Spinal cord (tissue), 10 donors: ENCODE measurements around the gene DICER1. TPM values are rescaled to one million over a fixed set of nuclear protein-coding genes. Genes with fewer than 3 reads are reported as not detected.

ENCODE experiments used
- DNase-seq, 6 donors: peaks; one replicate each; pipeline versions ENCODE4 v3.0.0 to v3.0.0-alpha.2; 2013 to 2015; ENCODE audit warnings: low spot score in 6 of 6, low read depth in 4 of 6
- H3K27ac ChIP-seq: one replicate; pipeline ENCODE4 v1.5.1; 2013; ENCODE audit warnings: low read depth, low read length, control low read depth
- H3K27me3 ChIP-seq: one replicate; pipeline ENCODE4 v1.6.1; 2013; ENCODE audit warnings: low read length; ENCODE audit not compliant: control insufficient read depth, insufficient read depth
- H3K36me3 ChIP-seq: one replicate; pipeline ENCODE4 v1.6.1; 2013; ENCODE audit warnings: low read length; ENCODE audit not compliant: control insufficient read depth, insufficient read depth
- H3K4me1 ChIP-seq: one replicate; pipeline ENCODE4 v1.6.1; 2013; ENCODE audit warnings: low read length; ENCODE audit not compliant: control insufficient read depth, insufficient read depth
- H3K4me3 ChIP-seq: one replicate; pipeline ENCODE4 v1.5.1; 2013; ENCODE audit warnings: low read depth, low read length, control low read depth
- H3K9me3 ChIP-seq: one replicate; pipeline ENCODE4 v1.6.1; 2013; ENCODE audit warnings: low read length; ENCODE audit not compliant: control insufficient read depth, insufficient read depth
- WGBS: methylation state at CpG from one replicate; pipeline ENCODE4 v1.1.5; 2013; ENCODE audit warnings: missing lambda C conversion rate; ENCODE audit not compliant: insufficient coverage; 5-methylcytosine and 5-hydroxymethylcytosine counted together
- polyA plus RNA-seq, 2 donors: library from polyadenylated mRNA; unstranded; fragments of 120-200 nt; gene quantifications; one replicate each; pipeline ENCODE4 v1.2.1, GENCODE V29; 2013; ENCODE audit not compliant: insufficient read length in 2 of 2
- total RNA-seq, 2 donors: library from RNA; depleted of rRNA in 1 of 2; stranded (reverse); fragments of 120-200 nt in 1 of 2; fragments of >200 nt in 1 of 2; gene quantifications; one replicate each; pipeline versions ENCODE4 v1.2.3 to v1.2.4, GENCODE V29; 2013 to 2014
- donor health status: healthy.

DICER1 gene
- total and polyA plus RNA-seq, 4 donors: 36.7 to 136 (median 59.7) TPM

- no peaks in the 10 kb centered on the region for H3K27me3 ChIP-seq
- H3K4me1 ChIP-seq: no peaks in the 10 kb centered on the region
- 89% methylated on average over 7 of the region's 14 CpGs for WGBS
- peaks cover 9% of the 10 kb centered on the region for H3K36me3 ChIP-seq
- H3K9me3 ChIP-seq: no peaks in the 10 kb centered on the region
- no peak overlapping the region for H3K27ac ChIP-seq
- H3K4me3 ChIP-seq: no peak overlapping the region
- DNase-seq: no peak
Measured at GRCh38 chr14:95117937-95118721, 39.2 kb downstream of the DICER1 start.

- H3K27ac ChIP-seq: no peak overlapping the region
- no peak for DNase-seq
- no peaks in the 10 kb centered on the region for H3K9me3 ChIP-seq
- H3K36me3 ChIP-seq: peaks cover 16% of the 10 kb centered on the region
- no peaks in the 10 kb centered on the region for H3K4me1 ChIP-seq
- H3K4me3 ChIP-seq: no peak overlapping the region
- WGBS: 100% methylated on average over 2 of the region's 4 CpGs
- H3K27me3 ChIP-seq: no peaks in the 10 kb centered on the region
Measured at GRCh38 chr14:95113476-95113875, 43.9 kb downstream of the DICER1 start.

- no peak for DNase-seq
- 86% methylated on average over 1 of the region's 2 CpGs for WGBS
- Histone ChIP-seq H3K36me3 (peaks cover 21% of the 10 kb centered on the region), H3K4me3 (no peak overlapping the region), H3K4me1 (no peaks in the 10 kb centered on the region), H3K27ac (no peak overlapping the region), H3K9me3 (no peaks in the 10 kb centered on the region), H3K27me3 (no peaks in the 10 kb centered on the region)
Measured at GRCh38 chr14:95111507-95112164, 45.7 kb downstream of the DICER1 start.

- Histone ChIP-seq H3K27ac (no peak overlapping the region), H3K36me3 (peaks cover 22% of the 10 kb centered on the region), H3K9me3 (no peaks in the 10 kb centered on the region), H3K4me1 (no peaks in the 10 kb centered on the region), H3K4me3 (no peak overlapping the region), H3K27me3 (no peaks in the 10 kb centered on the region)
- WGBS: 94% methylated on average over 5 of the region's 8 CpGs
- DNase-seq: no peak
Measured at GRCh38 chr14:95110178-95110577, 47.2 kb downstream of the DICER1 start.

GRCh38 chr14:95107711-95108110 lies 49.6 kb downstream of the DICER1 start:
- no CpG with 5 or more reads among the region's 4 CpGs for WGBS

GRCh38 chr14:95106971-95107370 lies 50.4 kb downstream of the DICER1 start:
- WGBS: 100% methylated on average over 2 of the region's 7 CpGs
- Histone ChIP-seq H3K4me1 (no peaks in the 10 kb centered on the region), H3K36me3 (peaks cover 18% of the 10 kb centered on the region), H3K9me3 (no peaks in the 10 kb centered on the region), H3K27ac (no peak overlapping the region), H3K4me3 (no peak overlapping the region), H3K27me3 (no peaks in the 10 kb centered on the region)
- no peak for DNase-seq

More at GRCh38 chr14:95107711-95108110, 49.6 kb downstream of the DICER1 start:
- H3K9me3 ChIP-seq: no peaks in the 10 kb centered on the region
- H3K4me3 ChIP-seq: no peak overlapping the region
- DNase-seq: no peak
- H3K4me1 ChIP-seq: no peaks in the 10 kb centered on the region
- peaks cover 18% of the 10 kb centered on the region for H3K36me3 ChIP-seq
- H3K27me3 ChIP-seq: no peaks in the 10 kb centered on the region
- no peak overlapping the region for H3K27ac ChIP-seq

- peaks cover 5% of the 10 kb centered on the region for H3K4me1 ChIP-seq
- WGBS: 64% methylated on average over 3 of the region's 5 CpGs
- H3K27me3 ChIP-seq: no peaks in the 10 kb centered on the region
- H3K36me3 ChIP-seq: peaks cover 14% of the 10 kb centered on the region
- no peak overlapping the region for H3K27ac ChIP-seq
- DNase-seq: no peak
- H3K9me3 ChIP-seq: no peaks in the 10 kb centered on the region
- H3K4me3 ChIP-seq: no peak overlapping the region
Measured at GRCh38 chr14:95104911-95105310, 52.4 kb downstream of the DICER1 start.

- H3K27ac ChIP-seq: no peak overlapping the region
Measured at GRCh38 chr14:95102680-95103044, 54.7 kb downstream of the DICER1 start.

GRCh38 chr14:95101736-95102679 lies 55.3 kb downstream of the DICER1 start:
- no peaks in the 10 kb centered on the region for H3K27me3 ChIP-seq
- no peak overlapping the region for H3K27ac ChIP-seq
- 82% methylated on average over 6 of the region's 10 CpGs for WGBS
- H3K36me3 ChIP-seq: peaks cover 9% of the 10 kb centered on the region
- peaks cover 5% of the 10 kb centered on the region for H3K4me1 ChIP-seq
- no peak overlapping the region for H3K4me3 ChIP-seq
- H3K9me3 ChIP-seq: no peaks in the 10 kb centered on the region
- DNase-seq: no peak

More at GRCh38 chr14:95102680-95103044, 54.7 kb downstream of the DICER1 start:
- no peak for DNase-seq
- no peaks in the 10 kb centered on the region for H3K9me3 ChIP-seq
- no peaks in the 10 kb centered on the region for H3K27me3 ChIP-seq
- peaks cover 5% of the 10 kb centered on the region for H3K4me1 ChIP-seq
- H3K36me3 ChIP-seq: peaks cover 14% of the 10 kb centered on the region
- 77% methylated on average over 4 of the region's 5 CpGs for WGBS
- H3K4me3 ChIP-seq: no peak overlapping the region
